ACC112 (cell line): ENCODE data around the gene MRRF.

Experiments
- H2AFZ ChIP-seq: fragments of 200-600 bp; sonication (generic); one replicate; pipeline ENCODE4 v1.6.0; 2017; ENCODE audit warnings: antibody characterized with exemption, low read length; ENCODE audit not compliant: unreplicated experiment
- H3K27ac ChIP-seq: fragments of 200-600 bp; sonication (generic); 2 replicates; pipeline ENCODE4 v1.5.1; 2014; ENCODE audit warnings: low read depth, mild to moderate bottlenecking, antibody characterized with exemption, low read length, moderate library complexity
- H3K27me3 ChIP-seq: fragments of 200-600 bp; sonication (generic); 2 replicates; pipeline ENCODE4 v1.6.1; 2014; ENCODE audit warnings: mild to moderate bottlenecking, antibody characterized with exemption, low read length, moderate library complexity, mixed read lengths; ENCODE audit not compliant: insufficient read depth
- H3K36me3 ChIP-seq: fragments of 200-600 bp; sonication (generic); 2 replicates; pipeline ENCODE4 v1.6.1; 2016; ENCODE audit warnings: mild to moderate bottlenecking, antibody characterized with exemption, low read length, moderate library complexity, mixed read lengths; ENCODE audit not compliant: insufficient read depth
- H3K4me1 ChIP-seq: fragments of 200-600 bp; sonication (generic); one replicate; pipeline ENCODE4 v1.6.1; 2016; ENCODE audit warnings: low read length, mixed read lengths; ENCODE audit not compliant: insufficient read depth, unreplicated experiment, control insufficient read depth
- H3K4me3 ChIP-seq: fragments of 200-600 bp; sonication (generic); 2 replicates; pipeline ENCODE4 v1.5.1; 2014; ENCODE audit warnings: mild to moderate bottlenecking, low read depth, low read length
- H3K79me2 ChIP-seq: fragments of 200-600 bp; sonication (generic); one replicate; pipeline ENCODE4 v1.6.0; 2016; ENCODE audit warnings: low read length; ENCODE audit not compliant: control insufficient read depth, unreplicated experiment, insufficient read depth

MRRF gene

DNA sequence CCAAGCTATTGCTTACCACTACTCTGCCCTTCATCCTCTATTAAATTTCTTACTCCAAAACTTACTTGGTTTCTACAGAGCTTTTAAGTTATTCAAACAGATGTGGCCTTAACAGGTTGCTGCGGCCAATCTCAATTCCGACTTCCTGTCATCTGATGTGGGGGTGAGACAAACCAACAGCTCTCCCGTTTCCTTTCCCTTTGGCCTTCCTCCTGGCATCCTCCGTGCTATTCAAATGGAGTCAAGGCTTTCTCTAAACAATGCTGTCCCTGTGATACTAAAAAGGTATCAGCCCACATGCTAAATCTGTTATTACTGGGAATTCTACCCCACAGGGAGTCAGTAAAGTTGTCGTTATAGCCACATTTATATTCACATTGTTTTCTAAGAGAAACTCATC, 11.9 kb upstream of the MRRF start:
- Histone ChIP-seq H3K27me3 (no peaks in the 10 kb centered on the region), H2AFZ (no peak overlapping the region), H3K79me2 (peaks cover 28% of the 10 kb centered on the region), H3K36me3 (peaks cover 28% of the 10 kb centered on the region), H3K4me1 (no peaks in the 10 kb centered on the region), H3K4me3 (no peak overlapping the region), H3K27ac (no peak overlapping the region)

- Histone ChIP-seq H3K36me3 (peaks cover 38% of the 10 kb centered on the region), H3K79me2 (peaks cover 30% of the 10 kb centered on the region), H2AFZ (no peak overlapping the region), H3K4me1 (no peaks in the 10 kb centered on the region), H3K27me3 (no peaks in the 10 kb centered on the region), H3K27ac (no peak overlapping the region), H3K4me3 (no peak overlapping the region)
Measured at GRCh38 chr9:122254761-122255160, 9.9 kb upstream of the MRRF start.

DNA sequence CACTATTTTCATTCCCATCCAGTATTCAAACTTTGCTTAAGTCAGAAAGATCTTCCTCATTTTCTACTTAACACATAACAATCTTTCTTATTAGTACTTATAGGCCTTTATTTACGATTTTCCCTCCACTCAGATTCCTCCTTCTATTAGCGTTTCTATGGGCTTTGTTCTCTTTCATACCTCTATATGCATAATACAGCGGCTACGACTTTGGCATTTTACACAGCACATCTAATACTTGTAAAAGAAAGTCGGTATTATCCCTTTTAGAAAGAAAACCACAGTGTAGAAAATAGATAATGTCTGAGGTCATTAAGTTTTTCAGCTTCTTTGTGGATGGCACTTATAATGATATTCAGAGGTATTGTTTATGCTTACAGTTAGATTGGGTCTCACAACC, 8.5 kb upstream of the MRRF start:
- Histone ChIP-seq H3K27me3 (no peaks in the 10 kb centered on the region), H3K79me2 (peaks cover 38% of the 10 kb centered on the region), H3K4me3 (no peak overlapping the region), H3K4me1 (peaks cover 6% of the 10 kb centered on the region), H3K36me3 (peaks cover 40% of the 10 kb centered on the region), H3K27ac (no peak overlapping the region), H2AFZ (no peak overlapping the region)

GRCh38 chr9:122258886-122259415, 5.7 kb upstream of the MRRF start:
- peaks cover 55% of the 10 kb centered on the region for H3K79me2 ChIP-seq
- no peak overlapping the region for H3K4me3 ChIP-seq
- peaks cover 28% of the 10 kb centered on the region for H3K4me1 ChIP-seq
- H3K27ac ChIP-seq, result no peak overlapping the region
- H3K36me3 ChIP-seq, result peaks cover 24% of the 10 kb centered on the region
- no peaks in the 10 kb centered on the region for H3K27me3 ChIP-seq
- H2AFZ ChIP-seq, result no peak overlapping the region

GRCh38 chr9:122261469-122261881, 3.2 kb upstream of the MRRF start:
- peaks cover 60% of the 10 kb centered on the region for H3K79me2 ChIP-seq
- H2AFZ ChIP-seq, result no peak overlapping the region
- H3K4me1 ChIP-seq, result peaks cover 36% of the 10 kb centered on the region
- peaks cover 21% of the 10 kb centered on the region for H3K36me3 ChIP-seq
- no peaks in the 10 kb centered on the region for H3K27me3 ChIP-seq
- H3K4me3 ChIP-seq, result peak overlapping the region; percentile 55; the same call in 1 of the 2 replicates
- H3K27ac ChIP-seq, result peak overlapping the region; percentile 14; the same call in 1 of the 2 replicates

DNA sequence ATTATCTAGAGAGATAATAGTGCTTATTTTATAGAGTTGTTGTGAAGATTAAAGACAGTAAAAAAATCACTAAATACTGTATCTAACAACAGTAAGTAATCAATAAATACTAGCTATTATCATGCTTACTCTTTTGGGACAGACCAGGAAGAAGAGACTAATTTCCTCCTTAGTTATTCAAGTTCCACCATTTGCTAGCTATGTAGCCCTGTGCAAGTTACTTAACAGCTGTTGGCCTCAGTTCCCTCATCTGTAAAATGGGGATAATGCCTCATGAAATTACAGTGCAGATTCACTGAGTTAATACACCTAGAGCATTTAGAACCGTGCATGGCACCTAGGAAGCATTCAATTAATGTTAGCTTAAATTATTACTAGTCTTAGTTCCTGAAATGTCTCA, 2.6 kb upstream of the MRRF start:
- peaks cover 62% of the 10 kb centered on the region for H3K79me2 ChIP-seq
- H2AFZ ChIP-seq, result no peak overlapping the region
- no peak overlapping the region for H3K4me3 ChIP-seq
- H3K4me1 ChIP-seq, result peaks cover 36% of the 10 kb centered on the region
- H3K27me3 ChIP-seq, result no peaks in the 10 kb centered on the region
- H3K27ac ChIP-seq, result peak overlapping the region; percentile 14; the same call in 1 of the 2 replicates
- H3K36me3 ChIP-seq, result peaks cover 21% of the 10 kb centered on the region

DNA sequence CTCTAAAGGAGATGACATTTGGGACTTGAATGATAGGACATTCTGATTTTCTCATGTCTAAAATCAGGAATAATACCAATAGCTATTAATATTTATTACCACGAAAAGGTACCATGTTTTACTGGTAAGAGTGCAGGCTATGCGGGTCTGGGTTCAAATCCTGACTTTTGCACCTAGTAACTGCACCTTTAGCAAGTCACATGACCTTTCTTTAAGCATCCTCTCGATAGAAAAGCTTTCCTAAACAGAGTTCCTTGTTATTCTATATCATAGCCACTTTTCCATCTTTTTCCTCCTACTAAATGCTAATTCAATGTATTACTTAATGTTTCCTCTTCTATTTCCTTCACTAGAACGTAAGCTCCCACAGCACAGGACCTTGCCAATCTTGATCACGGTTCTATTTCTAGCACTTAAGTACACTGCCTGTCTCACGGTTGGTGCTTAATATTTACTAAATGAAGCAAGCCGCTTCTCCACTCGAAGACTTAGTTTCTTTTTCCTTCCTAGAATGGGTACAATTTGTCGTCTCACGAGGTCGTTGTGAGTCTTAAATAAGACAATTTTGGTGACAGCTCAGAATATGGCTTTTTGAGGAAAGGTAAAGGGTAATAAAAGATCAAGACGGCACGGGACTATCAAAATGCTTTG, 858 bp upstream of the MRRF start:
- peaks cover 70% of the 10 kb centered on the region for H3K79me2 ChIP-seq
- peaks cover 15% of the 10 kb centered on the region for H3K36me3 ChIP-seq
- H3K27me3 ChIP-seq, result no peaks in the 10 kb centered on the region
- peak overlapping the region; percentile 91 for H2AFZ ChIP-seq
- peaks cover 36% of the 10 kb centered on the region for H3K4me1 ChIP-seq
- peak overlapping the region; percentile 86 for H3K27ac ChIP-seq
- H3K4me3 ChIP-seq, result peak overlapping the region; percentile 90

DNA sequence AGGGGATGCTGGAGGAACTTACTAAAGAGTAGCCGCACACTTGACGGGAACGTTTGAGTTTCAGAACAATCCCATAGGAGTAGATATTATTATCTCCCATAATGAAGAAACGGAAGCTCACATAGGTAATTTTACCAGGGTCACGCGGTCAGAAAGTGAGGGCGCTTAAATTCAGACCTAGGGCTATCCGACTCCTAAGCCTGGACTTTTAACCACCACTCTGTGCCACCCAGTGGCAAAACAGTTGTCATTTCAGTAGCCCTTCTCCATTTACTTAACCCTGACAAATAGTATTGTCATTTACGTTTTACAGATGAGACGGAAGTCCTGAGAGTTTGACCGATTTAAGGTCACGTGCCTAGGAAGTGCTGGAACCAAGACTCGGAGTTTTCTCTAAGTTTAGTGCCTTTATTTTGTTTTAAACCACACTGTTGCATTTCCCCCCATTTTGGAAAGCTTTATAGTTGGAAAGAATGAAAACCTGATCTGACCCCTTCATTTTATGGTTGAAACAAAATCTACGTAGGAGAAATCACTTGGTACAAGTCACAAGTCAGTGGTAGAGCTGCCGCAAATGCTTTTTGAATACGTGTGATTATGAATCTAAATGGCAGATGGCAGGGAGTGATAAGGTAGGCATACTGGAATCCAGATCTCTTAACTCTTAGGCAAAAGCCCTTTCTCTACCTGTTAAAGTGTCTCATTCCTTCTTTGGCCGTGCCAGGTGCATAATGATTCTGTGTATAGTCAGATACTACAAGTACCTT, 650 bp downstream of the MRRF start:
- Histone ChIP-seq H3K36me3 (peaks cover 7% of the 10 kb centered on the region), H3K27ac (peak overlapping the region; percentile 86), H2AFZ (peak overlapping the region; percentile 68), H3K4me3 (peak overlapping the region; percentile 90), H3K4me1 (peaks cover 36% of the 10 kb centered on the region), H3K27me3 (no peaks in the 10 kb centered on the region), H3K79me2 (peaks cover 75% of the 10 kb centered on the region)

DNA sequence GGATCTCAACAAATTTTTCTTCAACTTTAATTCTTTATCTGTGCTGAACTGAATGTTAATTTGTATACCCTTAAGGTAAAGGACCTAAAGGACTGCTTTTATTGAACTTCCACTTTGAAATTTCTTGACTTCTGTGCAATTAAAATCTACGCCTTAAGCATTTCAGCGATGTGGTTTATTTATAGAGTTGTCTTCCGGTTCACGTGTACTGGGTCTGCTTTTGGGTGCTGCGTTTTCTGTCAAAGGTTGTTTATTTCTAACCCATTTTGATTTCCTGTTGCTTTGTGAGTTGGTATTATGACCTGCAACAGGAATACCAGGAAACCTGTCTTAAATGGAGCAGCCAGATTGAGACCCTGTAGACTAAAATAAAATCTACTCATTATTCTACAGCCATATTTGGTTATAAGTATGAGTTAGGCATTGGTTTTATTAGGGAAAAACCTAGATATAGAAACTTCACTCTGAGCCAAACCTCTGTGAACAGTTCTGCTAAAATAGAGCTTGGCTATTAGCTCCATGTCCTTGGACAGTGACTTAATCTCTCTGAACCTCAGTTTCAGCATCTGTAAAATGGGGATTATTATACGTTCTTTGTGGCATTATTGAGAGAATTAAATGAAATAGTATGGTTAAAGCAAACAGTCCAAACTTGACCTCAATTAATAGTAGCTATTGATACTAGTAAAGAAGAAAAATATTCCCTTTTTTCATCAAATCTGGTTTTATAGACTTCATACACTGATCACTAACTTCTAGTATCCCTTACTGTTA, 3.5 kb downstream of the MRRF start:
- Histone ChIP-seq H3K79me2 (peaks cover 63% of the 10 kb centered on the region), H3K27me3 (no peaks in the 10 kb centered on the region), H3K4me1 (peaks cover 13% of the 10 kb centered on the region), H3K4me3 (no peak overlapping the region), H3K27ac (no peak overlapping the region), H2AFZ (no peak overlapping the region), H3K36me3 (peaks cover 10% of the 10 kb centered on the region)

- Histone ChIP-seq H3K27ac (no peak overlapping the region), H3K4me3 (no peak overlapping the region), H3K27me3 (no peaks in the 10 kb centered on the region), H3K36me3 (peaks cover 58% of the 10 kb centered on the region), H2AFZ (no peak overlapping the region), H3K4me1 (no peaks in the 10 kb centered on the region), H3K79me2 (peaks cover 49% of the 10 kb centered on the region)
Measured at GRCh38 chr9:122274055-122274454, 9.4 kb downstream of the MRRF start.
